HG03039 (cell line): ENCODE results near the gene GAL3ST3.
"Not testable (repeated sequence)": the region's sequence is repeated elsewhere in the genome, so short reads cannot be mapped to it uniquely, and the experiment has no call there.

ENCODE experiments used
- ATAC-seq: cut with Tn5 transposase; IDR thresholded peaks from one replicate; pipeline ENCODE4 v1.9.1; 2021; ENCODE audit warnings: mild to moderate bottlenecking, moderate library complexity; ENCODE audit not compliant: unreplicated experiment

The GAL3ST3 gene

GRCh38 chr11:66014804-66015453, 34.0 kb downstream of the GAL3ST3 start:
- ATAC-seq, result no peak

GRCh38 chr11:66013762-66014100, 35.2 kb downstream of the GAL3ST3 start:
- ATAC-seq, result no peak

- no peak for ATAC-seq
These were observed 35.8 kb downstream of the GAL3ST3 start for GRCh38 chr11:66012946-66013761.

GRCh38 chr11:66012371-66012945, 36.5 kb downstream of the GAL3ST3 start:
- no peak for ATAC-seq

GRCh38 chr11:66011785-66012303, 37.1 kb downstream of the GAL3ST3 start, which contains the start of gene CST6:
CST6 (plus strand) TSS chr11:66012008; CDS start chr11:66012045, 37 bp downstream.
- no peak for ATAC-seq

- no peak for ATAC-seq
These were observed 37.6 kb downstream of the GAL3ST3 start for GRCh38 chr11:66011239-66011784.

- not testable (repeated sequence) for ATAC-seq
These were observed 38.9 kb downstream of the GAL3ST3 start for GRCh38 chr11:66010036-66010435.

GRCh38 chr11:66008468-66009101, 40.4 kb downstream of the GAL3ST3 start:
- ATAC-seq, result no peak

- ATAC-seq, result no peak
These were observed 40.9 kb downstream of the GAL3ST3 start for GRCh38 chr11:66008095-66008467.

GRCh38 chr11:66007201-66007634, 41.7 kb downstream of the GAL3ST3 start:
- ATAC-seq, result no peak

GRCh38 chr11:66006891-66007176, 42.1 kb downstream of the GAL3ST3 start:
- ATAC-seq, result no peak

- ATAC-seq, result no peak
These were observed 42.6 kb downstream of the GAL3ST3 start for GRCh38 chr11:66006134-66006890.

GRCh38 chr11:66004186-66004585, 44.8 kb downstream of the GAL3ST3 start:
- no peak for ATAC-seq

GRCh38 chr11:66003291-66003690, 45.7 kb downstream of the GAL3ST3 start:
- ATAC-seq, result no peak

GRCh38 chr11:66002648-66003225, 46.2 kb downstream of the GAL3ST3 start:
- peak; percentile 48 for ATAC-seq

GRCh38 chr11:66001942-66002647, 46.9 kb downstream of the GAL3ST3 start, which contains the start of the genes BANF1 and EIF1AD:
BANF1 (plus strand) TSS chr11:66002503; CDS start chr11:66003251, 748 bp downstream.
EIF1AD (minus strand) TSS chr11:66002157; CDS start chr11:66000389, 1,768 bp downstream.
- ATAC-seq, result peak; percentile 59

- no peak for ATAC-seq
These were observed 51.7 kb downstream of the GAL3ST3 start for GRCh38 chr11:65997286-65997685.

GRCh38 chr11:65992056-65992455, 56.9 kb downstream of the GAL3ST3 start:
- ATAC-seq, result no peak
